Activated naive CD4-positive, alpha-beta T cell treated with anti-CD3 and anti-CD28 coated beads for 36 hours (primary cell): Measurements from ENCODE around the gene RAPGEF4. TPM values are rescaled to one million over a fixed set of nuclear protein-coding genes. Genes with fewer than 3 reads are reported as not detected.
"Not testable (repeated sequence)": the region's sequence is repeated elsewhere in the genome, so short reads cannot be mapped to it uniquely, and the experiment has no call there.

Experiments
- CTCF ChIA-PET: fragments of 350-600 bp; sonication (Branson Sonifier 250); formaldehyde crosslinking; loops from one replicate; lab custom pipeline; 2021; ENCODE audit warnings: antibody characterized with exemption; lab: Charles Lee
- DNase-seq: peaks from one replicate; pipeline ENCODE4 v3.0.0-alpha.2; 2020
- H3K27ac Mint-ChIP-seq: one replicate; pipeline ENCODE4 v1.8.0; 2021; ENCODE audit warnings: mild to moderate bottlenecking, mixed read lengths
- H3K27me3 Mint-ChIP-seq: one replicate; pipeline ENCODE4 v1.8.0; 2021; ENCODE audit warnings: low read depth, mixed read lengths
- H3K36me3 Mint-ChIP-seq: one replicate; pipeline ENCODE4 v1.8.0; 2021; ENCODE audit warnings: low read depth, mixed read lengths
- H3K4me1 Mint-ChIP-seq: one replicate; pipeline ENCODE4 v1.8.0; 2021; ENCODE audit warnings: low read depth, mixed read lengths
- H3K4me3 Mint-ChIP-seq: one replicate; pipeline ENCODE4 v1.8.0; 2021; ENCODE audit warnings: mild to moderate bottlenecking, moderate library complexity, mixed read lengths
- H3K9me3 Mint-ChIP-seq: one replicate; pipeline ENCODE4 v1.8.0; 2021; ENCODE audit warnings: mixed read lengths
- intact Hi-C: fragments of 100-400 bp; cut with micrococcal nuclease; formaldehyde crosslinking; loops from one replicate; pipeline ENCODE4 v1.15.1; 2023
- total RNA-seq, 2 experiments: library from RNA; stranded (reverse); gene quantifications; one replicate each; pipeline ENCODE4 v1.2.3, GENCODE V29; 2021

The RAPGEF4 gene
- total RNA-seq, 2 experiments from 2014 or later = 0.24 to 0.35 TPM

GRCh38 chr2:173033084-173033483 lies 297.4 kb downstream of the RAPGEF4 start:
- CTCF ChIA-PET = interaction anchor here (1.1 to 1.3 kb wide), 2 partner anchors 177 to 184 kb away, joined by 3 to 7 read pairs; no protein-coding TSS in a partner anchor
- H3K27ac Mint-ChIP-seq = no peak overlapping the region
- no peaks in the 10 kb centered on the region for H3K36me3 Mint-ChIP-seq
- intact Hi-C loops = no loop called here
- no peak for DNase-seq
- H3K27me3 Mint-ChIP-seq = no peaks in the 10 kb centered on the region
- H3K9me3 Mint-ChIP-seq = no peaks in the 10 kb centered on the region
- H3K4me1 Mint-ChIP-seq = peaks cover 3% of the 10 kb centered on the region
- no peak overlapping the region for H3K4me3 Mint-ChIP-seq

DNA sequence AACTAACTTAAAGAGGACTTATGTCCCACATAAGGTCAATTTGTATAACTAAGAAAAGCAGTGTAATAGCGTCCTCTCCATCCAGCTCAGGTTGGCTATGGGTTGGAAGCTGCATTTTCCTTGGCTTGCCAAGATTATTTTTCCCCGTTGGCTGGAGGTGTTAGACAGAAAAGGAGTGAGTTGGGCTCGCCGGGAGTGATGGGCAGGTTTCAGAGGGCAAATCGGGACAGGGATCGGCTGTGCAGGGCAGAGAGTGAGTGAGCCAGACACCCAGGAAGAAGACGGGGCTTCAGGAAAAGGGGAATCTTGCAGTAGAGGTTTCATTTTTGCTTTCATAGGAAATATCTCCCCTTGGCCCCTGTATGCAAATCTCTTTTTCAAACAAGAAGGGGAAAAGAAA lies 298.5 kb downstream of the RAPGEF4 start:
- H3K27me3 Mint-ChIP-seq = no peaks in the 10 kb centered on the region
- no peak for DNase-seq
- CTCF ChIA-PET = interaction anchor here (1.3 kb wide), 1 partner anchor 176 kb away, joined by 7 read pairs; no protein-coding TSS in a partner anchor
- H3K4me3 Mint-ChIP-seq = no peak overlapping the region
- H3K27ac Mint-ChIP-seq = no peak overlapping the region
- no peaks in the 10 kb centered on the region for H3K36me3 Mint-ChIP-seq
- peaks cover 3% of the 10 kb centered on the region for H3K4me1 Mint-ChIP-seq
- H3K9me3 Mint-ChIP-seq = no peaks in the 10 kb centered on the region
- intact Hi-C loops = no loop called here

GRCh38 chr2:173037245-173038120 lies 301.8 kb downstream of the RAPGEF4 start:
- Mint-ChIP-seq H3K4me3 (no peak overlapping the region), H3K27ac (no peak overlapping the region), H3K4me1 (peaks cover 3% of the 10 kb centered on the region), H3K9me3 (no peaks in the 10 kb centered on the region), H3K27me3 (no peaks in the 10 kb centered on the region), H3K36me3 (no peaks in the 10 kb centered on the region)
- DNase-seq = no peak
- CTCF ChIA-PET = interaction anchor here (1.1 kb wide), 1 partner anchor 173 kb away, joined by 3 read pairs; no protein-coding TSS in a partner anchor
- intact Hi-C loops = no loop called here

- H3K4me1 Mint-ChIP-seq, H3K9me3 Mint-ChIP-seq, H3K27me3 Mint-ChIP-seq, H3K4me3 Mint-ChIP-seq, intact Hi-C loops, DNase-seq, H3K36me3 Mint-ChIP-seq, H3K27ac Mint-ChIP-seq: not testable (repeated sequence)
- CTCF ChIA-PET = interaction anchor here (0.9 to 1.1 kb wide), 2 partner anchors 11 to 172 kb away, joined by 3 read pairs; no protein-coding TSS in a partner anchor
Observed at GRCh38 chr2:173038257-173038656, 302.6 kb downstream of the RAPGEF4 start.

DNA sequence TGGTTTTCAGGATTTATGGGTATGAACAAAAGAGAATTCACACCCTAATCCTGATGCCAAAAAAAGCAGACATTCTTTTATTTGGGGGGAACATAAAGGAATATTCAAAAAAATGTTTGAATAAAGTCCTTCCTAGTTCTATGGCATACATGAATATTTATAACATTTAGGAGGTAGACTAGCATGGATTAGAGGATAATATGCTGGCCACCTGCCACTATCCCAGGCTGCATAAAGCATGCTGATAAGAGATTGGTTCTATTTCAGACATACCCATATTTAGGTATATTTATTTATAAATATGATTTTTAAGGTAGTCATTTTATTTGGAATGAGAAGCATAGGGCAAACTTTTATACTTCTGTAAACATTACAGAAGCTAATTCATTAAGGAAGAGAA lies 305.1 kb downstream of the RAPGEF4 start:
- Mint-ChIP-seq H3K9me3 (no peaks in the 10 kb centered on the region), H3K27ac (no peak overlapping the region), H3K27me3 (no peaks in the 10 kb centered on the region), H3K36me3 (no peaks in the 10 kb centered on the region), H3K4me1 (no peaks in the 10 kb centered on the region), H3K4me3 (no peak overlapping the region)
- intact Hi-C loops = loop anchor here (10.0 kb wide), 1 partner anchor 394 kb away; no protein-coding TSS in a partner anchor
- CTCF ChIA-PET = interaction anchor here (1.7 kb wide), 1 partner anchor 13 kb away, joined by 3 read pairs; no protein-coding TSS in a partner anchor
- DNase-seq = no peak

DNA sequence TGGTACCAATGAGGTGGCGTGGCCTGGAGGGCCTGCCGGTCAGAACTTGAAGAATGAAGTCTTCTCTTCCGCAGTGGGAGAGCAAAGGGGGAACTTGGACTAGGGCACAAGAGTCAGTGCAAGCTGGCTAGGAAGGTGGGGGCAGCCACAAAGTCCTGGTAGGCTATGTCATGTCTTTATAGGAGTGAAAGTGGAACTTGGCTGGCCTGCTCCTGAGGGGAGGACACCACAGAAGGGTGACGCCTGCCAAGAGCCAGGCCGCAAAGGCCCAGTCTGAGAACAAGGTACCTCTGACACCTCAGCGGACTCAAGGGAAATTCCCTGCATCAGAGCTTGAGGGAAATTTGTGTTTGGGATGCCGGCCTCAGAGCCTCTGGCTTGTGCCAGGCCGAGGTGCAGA lies 307.8 kb downstream of the RAPGEF4 start:
- no peak overlapping the region for H3K4me3 Mint-ChIP-seq
- no peaks in the 10 kb centered on the region for H3K9me3 Mint-ChIP-seq
- no peak overlapping the region for H3K27ac Mint-ChIP-seq
- no peak for DNase-seq
- CTCF ChIA-PET = no interaction called here
- H3K27me3 Mint-ChIP-seq = no peaks in the 10 kb centered on the region
- H3K4me1 Mint-ChIP-seq = peaks cover 2% of the 10 kb centered on the region
- intact Hi-C loops = loop anchor here (10.0 kb wide), 1 partner anchor 391 kb away; no protein-coding TSS in a partner anchor
- H3K36me3 Mint-ChIP-seq = no peaks in the 10 kb centered on the region

GRCh38 chr2:173043897-173044519 lies 308.4 kb downstream of the RAPGEF4 start:
- no peaks in the 10 kb centered on the region for H3K9me3 Mint-ChIP-seq
- intact Hi-C loops = loop anchor here (10.0 kb wide), 1 partner anchor 391 kb away; no protein-coding TSS in a partner anchor
- H3K27ac Mint-ChIP-seq = no peak overlapping the region
- no peaks in the 10 kb centered on the region for H3K27me3 Mint-ChIP-seq
- peaks cover 6% of the 10 kb centered on the region for H3K4me1 Mint-ChIP-seq
- CTCF ChIA-PET = interaction anchor here (0.6 kb wide), 1 partner anchor 12 kb away, joined by 3 read pairs; no protein-coding TSS in a partner anchor
- no peaks in the 10 kb centered on the region for H3K36me3 Mint-ChIP-seq
- no peak for DNase-seq
- H3K4me3 Mint-ChIP-seq = no peak overlapping the region

DNA sequence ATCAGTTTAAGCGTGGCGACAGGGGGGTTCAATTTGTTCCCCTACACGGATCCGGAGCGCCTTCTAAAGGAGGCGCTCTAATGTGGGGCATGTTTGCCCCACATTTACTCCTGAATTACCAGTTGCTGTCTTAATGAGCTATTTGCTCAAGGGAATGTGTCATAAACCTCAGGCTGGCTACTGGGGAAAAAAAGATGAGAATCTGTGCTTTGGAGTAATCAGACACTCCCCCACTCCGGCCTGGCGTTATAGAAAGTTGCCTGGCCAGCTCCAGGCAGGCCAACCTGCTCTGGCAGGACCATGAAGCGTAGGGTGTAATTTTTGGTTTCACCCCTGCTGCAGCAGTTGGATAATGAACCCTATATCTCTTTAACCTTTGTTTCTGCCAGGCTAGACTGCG lies 309.0 kb downstream of the RAPGEF4 start:
- CTCF ChIA-PET = interaction anchor here (0.6 kb wide), 1 partner anchor 11 kb away, joined by 3 read pairs; no protein-coding TSS in a partner anchor
- H3K4me3 Mint-ChIP-seq = no peak overlapping the region
- DNase-seq = no peak
- H3K9me3 Mint-ChIP-seq = no peaks in the 10 kb centered on the region
- H3K27me3 Mint-ChIP-seq = no peaks in the 10 kb centered on the region
- no peaks in the 10 kb centered on the region for H3K36me3 Mint-ChIP-seq
- H3K4me1 Mint-ChIP-seq = peaks cover 12% of the 10 kb centered on the region
- intact Hi-C loops = loop anchor here (5.0 to 10.0 kb wide), 2 partner anchors 308 to 390 kb away; partner anchors contain the start of gene CDCA7
- no peak overlapping the region for H3K27ac Mint-ChIP-seq

- Mint-ChIP-seq H3K4me1 (peaks cover 13% of the 10 kb centered on the region), H3K36me3 (no peaks in the 10 kb centered on the region), H3K27me3 (no peaks in the 10 kb centered on the region), H3K9me3 (no peaks in the 10 kb centered on the region), H3K4me3 (no peak overlapping the region), H3K27ac (no peak overlapping the region)
- no peak for DNase-seq
- intact Hi-C loops = loop anchor here (5.0 to 10.0 kb wide), 2 partner anchors 307 to 390 kb away; partner anchors contain the start of gene CDCA7
- CTCF ChIA-PET = no interaction called here
Observed at GRCh38 chr2:173045181-173045580, 309.5 kb downstream of the RAPGEF4 start.

GRCh38 chr2:173048522-173048896 lies 312.9 kb downstream of the RAPGEF4 start:
- H3K36me3 Mint-ChIP-seq = no peaks in the 10 kb centered on the region
- CTCF ChIA-PET = interaction anchor here (0.6 kb wide), 1 partner anchor 22 kb away, joined by 3 read pairs; no protein-coding TSS in a partner anchor
- no peak overlapping the region for H3K4me3 Mint-ChIP-seq

DNA sequence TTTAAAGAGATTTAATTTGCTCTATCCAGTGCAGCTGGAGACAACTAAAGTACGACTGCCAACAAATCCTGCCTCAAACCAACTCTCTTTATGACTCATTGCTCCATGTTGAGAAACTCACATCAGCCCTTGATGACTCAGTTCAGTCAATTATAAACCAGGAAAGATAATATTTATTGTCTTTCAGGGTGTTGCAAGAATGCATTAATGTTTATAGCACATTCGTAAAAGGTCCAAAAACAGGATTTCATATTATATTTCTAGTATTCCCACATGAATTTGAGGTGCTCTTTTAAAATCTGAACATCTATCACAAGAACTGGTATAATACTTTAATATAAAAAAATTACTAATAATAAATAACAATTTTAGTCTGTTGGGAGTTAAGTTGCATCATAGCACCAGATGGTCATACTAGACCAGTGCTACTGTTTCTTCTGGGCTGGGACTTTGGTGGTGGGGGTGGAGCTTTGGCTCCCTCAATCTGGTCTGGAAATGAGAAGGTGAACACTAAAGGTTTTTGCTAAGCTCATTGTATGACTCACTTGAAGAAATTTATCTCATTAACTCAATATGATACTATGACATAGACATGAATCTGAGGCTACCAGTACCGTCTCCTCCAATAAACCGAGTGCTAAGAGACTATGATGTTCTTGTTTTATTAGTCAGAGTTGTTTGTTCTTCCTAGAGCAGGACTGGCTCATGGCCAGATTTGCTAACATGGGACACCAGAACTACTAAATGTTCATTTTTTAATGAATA lies 313.4 kb downstream of the RAPGEF4 start:
- Mint-ChIP-seq H3K27ac (no peak overlapping the region), H3K4me3 (peak overlapping the region; percentile 2), H3K9me3 (no peaks in the 10 kb centered on the region), H3K36me3 (no peaks in the 10 kb centered on the region), H3K4me1 (peaks cover 13% of the 10 kb centered on the region), H3K27me3 (peaks cover 12% of the 10 kb centered on the region)
- CTCF ChIA-PET = interaction anchor here (0.6 to 1.2 kb wide), 4 partner anchors 9 to 22 kb away, joined by 3 read pairs; no protein-coding TSS in a partner anchor
- DNase-seq = peak; percentile 59
- intact Hi-C loops = loop anchor here (1.0 to 10.0 kb wide), 7 partner anchors 26 to 386 kb away; partner anchors contain the start of genes CDCA7 and MAP3K20

More at GRCh38 chr2:173048522-173048896, 312.9 kb downstream of the RAPGEF4 start:
- no peak overlapping the region for H3K27ac Mint-ChIP-seq
- intact Hi-C loops = loop anchor here (2.0 to 10.0 kb wide), 5 partner anchors 26 to 386 kb away; partner anchors contain the start of genes CDCA7 and MAP3K20
- H3K9me3 Mint-ChIP-seq = no peaks in the 10 kb centered on the region
- peaks cover 10% of the 10 kb centered on the region for H3K27me3 Mint-ChIP-seq
- no peak for DNase-seq
- peaks cover 13% of the 10 kb centered on the region for H3K4me1 Mint-ChIP-seq
